Ovary (tissue), 3 donors: ENCODE measurements around the gene ST8SIA6.

ENCODE experiments used
- EP300 ChIP-seq: sonication (generic); formaldehyde crosslinking; IDR thresholded peaks from one replicate; pipeline ENCODE4 v1.6.1; 2017; ENCODE audit warnings: antibody characterized with exemption
- POLR2A ChIP-seq: fragments of 450-650 bp; IDR thresholded peaks from one replicate; pipeline ENCODE4 v1.6.1; 2017; ENCODE audit warnings: antibody characterized with exemption, mild to moderate bottlenecking, moderate library complexity
- TF ChIP-seq, protein P1 (sequence below), 3 donors: fragments of 450-650 bp in 2 of 3; fragments of 200-600 bp in 1 of 3; IDR thresholded peaks; one replicate each; pipeline versions ENCODE4 v1.5.1 to v1.8.0; 2016 to 2022; ENCODE audit warnings: antibody characterized with exemption in 3 of 3, mild to moderate bottlenecking in 1 of 3
- donor health status: DM: no; HTN: no; CAD: no.

DNA sequence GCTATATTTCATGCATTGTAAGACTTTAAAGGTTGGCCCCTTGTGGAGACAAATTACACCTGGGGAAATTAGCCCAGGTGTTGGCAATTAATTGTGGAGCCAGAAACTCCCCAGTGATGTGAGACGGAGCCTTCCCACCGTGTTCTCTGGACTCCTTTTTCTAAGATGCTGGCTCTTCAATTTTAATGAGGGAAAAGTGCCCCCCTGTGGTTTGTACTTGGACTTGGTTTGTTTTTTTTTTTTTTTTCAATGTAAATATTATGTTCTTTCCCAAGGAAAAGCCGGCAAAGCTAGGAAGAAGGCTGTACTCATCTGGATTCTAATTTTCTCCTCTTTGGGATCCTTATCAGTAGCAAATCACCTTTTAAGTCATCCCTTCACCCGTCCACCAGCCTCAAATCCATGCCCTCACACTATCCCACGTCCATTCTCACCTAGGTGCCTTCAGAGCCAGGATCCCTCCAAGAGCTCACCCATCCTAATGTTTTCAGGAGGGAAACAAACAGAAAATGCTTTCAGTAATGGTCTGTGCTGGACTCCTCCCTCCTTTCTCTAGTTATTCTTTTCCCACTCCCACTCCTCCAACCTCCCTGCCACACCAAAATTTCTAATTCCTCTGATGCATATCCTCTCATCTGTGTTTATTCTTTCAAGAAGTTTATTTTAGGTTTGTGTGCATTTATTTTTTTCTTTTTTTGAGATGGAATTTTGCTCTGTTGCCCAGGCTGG is 20.4 kb upstream of the ST8SIA6 start:
- TF ChIP-seq, protein P1, sequence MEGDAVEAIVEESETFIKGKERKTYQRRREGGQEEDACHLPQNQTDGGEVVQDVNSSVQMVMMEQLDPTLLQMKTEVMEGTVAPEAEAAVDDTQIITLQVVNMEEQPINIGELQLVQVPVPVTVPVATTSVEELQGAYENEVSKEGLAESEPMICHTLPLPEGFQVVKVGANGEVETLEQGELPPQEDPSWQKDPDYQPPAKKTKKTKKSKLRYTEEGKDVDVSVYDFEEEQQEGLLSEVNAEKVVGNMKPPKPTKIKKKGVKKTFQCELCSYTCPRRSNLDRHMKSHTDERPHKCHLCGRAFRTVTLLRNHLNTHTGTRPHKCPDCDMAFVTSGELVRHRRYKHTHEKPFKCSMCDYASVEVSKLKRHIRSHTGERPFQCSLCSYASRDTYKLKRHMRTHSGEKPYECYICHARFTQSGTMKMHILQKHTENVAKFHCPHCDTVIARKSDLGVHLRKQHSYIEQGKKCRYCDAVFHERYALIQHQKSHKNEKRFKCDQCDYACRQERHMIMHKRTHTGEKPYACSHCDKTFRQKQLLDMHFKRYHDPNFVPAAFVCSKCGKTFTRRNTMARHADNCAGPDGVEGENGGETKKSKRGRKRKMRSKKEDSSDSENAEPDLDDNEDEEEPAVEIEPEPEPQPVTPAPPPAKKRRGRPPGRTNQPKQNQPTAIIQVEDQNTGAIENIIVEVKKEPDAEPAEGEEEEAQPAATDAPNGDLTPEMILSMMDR (IDR thresholded peaks at IDR 0.05): no peak
- TF ChIP-seq EP300 (no peak), POLR2A (no peak)
